RWPE2 (cell line): ENCODE measurements around the gene UBE3A.

Experiments used
- ATAC-seq: fragments of 200-7000 bp; cut with Tn5 transposase; 3 replicates; pipeline ENCODE4 v1.9.1; 2021; ENCODE audit warnings: low read depth
- DNase-seq: peaks from one replicate; pipeline ENCODE4 v3.0.0-alpha.2; 2020; ENCODE audit warnings: low spot score
- H3K27ac ChIP-seq: fragments of 450-650 bp; 2 replicates; pipeline ENCODE4 v1.5.1; 2017; ENCODE audit warnings: mild to moderate bottlenecking; ENCODE audit not compliant: poor library complexity, severe bottlenecking
- H3K27me3 ChIP-seq: fragments of 250-450 bp; sonication (Bioruptor Pico); 2 replicates; pipeline ENCODE4 v1.5.1; 2021; ENCODE audit warnings: mild to moderate bottlenecking, moderate library complexity; ENCODE audit not compliant: insufficient read depth, poor library complexity, severe bottlenecking
- H3K36me3 ChIP-seq: fragments of 250-450 bp; sonication (Bioruptor Pico); 2 replicates; pipeline ENCODE4 v1.5.1; 2020; ENCODE audit warnings: low read depth, mild to moderate bottlenecking, moderate library complexity
- H3K4me1 ChIP-seq: fragments of 250-450 bp; sonication (Bioruptor Pico); 2 replicates; pipeline ENCODE4 v1.5.1; 2021; ENCODE audit warnings: mild to moderate bottlenecking, moderate library complexity; ENCODE audit not compliant: insufficient read depth, poor library complexity, severe bottlenecking
- H3K4me3 ChIP-seq: fragments of 250-450 bp; sonication (Bioruptor Pico); 2 replicates; pipeline ENCODE4 v1.5.1; 2021; ENCODE audit warnings: mild to moderate bottlenecking, moderate library complexity; ENCODE audit not compliant: severe bottlenecking
- H3K9me3 ChIP-seq: fragments of 250-450 bp; sonication (Bioruptor Pico); 2 replicates; pipeline ENCODE4 v1.5.1; 2021; ENCODE audit warnings: mild to moderate bottlenecking, moderate library complexity; ENCODE audit not compliant: severe bottlenecking
- TF ChIP-seq, protein P1 (sequence below): fragments of 450-650 bp; IDR thresholded peaks from one replicate; pipeline ENCODE4 v1.5.1; 2017; ENCODE audit warnings: mild to moderate bottlenecking, moderate library complexity; ENCODE audit not compliant: poor library complexity, severe bottlenecking

Gene UBE3A

DNA sequence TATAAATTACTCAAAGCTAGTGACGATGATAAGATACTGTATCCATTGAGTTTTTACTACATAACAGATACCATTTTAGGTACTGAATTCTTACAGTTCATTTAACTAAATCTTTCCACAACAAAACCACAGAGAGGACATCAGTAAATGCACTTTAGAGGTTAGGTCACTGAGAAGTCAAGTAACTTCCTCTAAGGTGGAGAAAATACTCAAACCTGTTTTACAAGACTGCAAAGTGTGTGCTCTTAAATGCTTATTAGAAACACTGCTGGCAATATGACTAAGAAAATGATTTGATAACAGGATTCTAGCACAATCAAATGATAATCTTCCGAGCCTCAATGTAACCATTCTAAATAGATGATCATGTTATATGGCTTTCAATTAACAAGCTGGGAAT is 99.4 kb downstream of the UBE3A start:
- TF ChIP-seq, protein P1, sequence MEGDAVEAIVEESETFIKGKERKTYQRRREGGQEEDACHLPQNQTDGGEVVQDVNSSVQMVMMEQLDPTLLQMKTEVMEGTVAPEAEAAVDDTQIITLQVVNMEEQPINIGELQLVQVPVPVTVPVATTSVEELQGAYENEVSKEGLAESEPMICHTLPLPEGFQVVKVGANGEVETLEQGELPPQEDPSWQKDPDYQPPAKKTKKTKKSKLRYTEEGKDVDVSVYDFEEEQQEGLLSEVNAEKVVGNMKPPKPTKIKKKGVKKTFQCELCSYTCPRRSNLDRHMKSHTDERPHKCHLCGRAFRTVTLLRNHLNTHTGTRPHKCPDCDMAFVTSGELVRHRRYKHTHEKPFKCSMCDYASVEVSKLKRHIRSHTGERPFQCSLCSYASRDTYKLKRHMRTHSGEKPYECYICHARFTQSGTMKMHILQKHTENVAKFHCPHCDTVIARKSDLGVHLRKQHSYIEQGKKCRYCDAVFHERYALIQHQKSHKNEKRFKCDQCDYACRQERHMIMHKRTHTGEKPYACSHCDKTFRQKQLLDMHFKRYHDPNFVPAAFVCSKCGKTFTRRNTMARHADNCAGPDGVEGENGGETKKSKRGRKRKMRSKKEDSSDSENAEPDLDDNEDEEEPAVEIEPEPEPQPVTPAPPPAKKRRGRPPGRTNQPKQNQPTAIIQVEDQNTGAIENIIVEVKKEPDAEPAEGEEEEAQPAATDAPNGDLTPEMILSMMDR, result no peak
- Histone ChIP-seq H3K27me3 (no peaks in the 10 kb centered on the region), H3K9me3 (no peaks in the 10 kb centered on the region), H3K4me1 (no peaks in the 10 kb centered on the region), H3K36me3 (peaks cover 56% of the 10 kb centered on the region), H3K27ac (no peak overlapping the region), H3K4me3 (no peak overlapping the region)
- ATAC-seq (no peak), DNase-seq (no peak)

DNA sequence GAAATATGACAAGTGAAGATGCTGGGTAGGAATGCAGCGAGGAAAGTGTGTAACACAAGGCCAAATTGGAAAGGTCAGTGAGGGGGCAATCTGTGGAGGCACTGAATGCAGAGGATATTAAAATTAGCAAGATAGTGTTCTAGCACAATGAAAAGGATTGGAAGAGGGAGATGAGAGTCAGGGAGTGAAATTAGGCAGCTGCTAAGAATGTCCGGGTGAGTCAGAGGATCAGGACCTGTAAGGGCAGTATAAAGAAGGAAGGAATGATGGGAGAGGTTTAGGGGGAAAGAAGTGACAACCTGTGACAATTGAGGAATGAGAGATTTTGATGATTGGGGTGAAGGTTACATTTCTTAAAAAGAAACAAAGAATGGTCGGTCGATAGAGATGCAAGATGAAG is 103.5 kb downstream of the UBE3A start:
- H3K4me3 ChIP-seq, result no peak overlapping the region
- H3K27me3 ChIP-seq, result no peaks in the 10 kb centered on the region
- DNase-seq (no peak), ATAC-seq (no peak)
- no peaks in the 10 kb centered on the region for H3K4me1 ChIP-seq
- H3K36me3 ChIP-seq, result peaks cover 39% of the 10 kb centered on the region
- no peak overlapping the region for H3K27ac ChIP-seq
- TF ChIP-seq, protein P1, result no peak
- no peaks in the 10 kb centered on the region for H3K9me3 ChIP-seq

DNA sequence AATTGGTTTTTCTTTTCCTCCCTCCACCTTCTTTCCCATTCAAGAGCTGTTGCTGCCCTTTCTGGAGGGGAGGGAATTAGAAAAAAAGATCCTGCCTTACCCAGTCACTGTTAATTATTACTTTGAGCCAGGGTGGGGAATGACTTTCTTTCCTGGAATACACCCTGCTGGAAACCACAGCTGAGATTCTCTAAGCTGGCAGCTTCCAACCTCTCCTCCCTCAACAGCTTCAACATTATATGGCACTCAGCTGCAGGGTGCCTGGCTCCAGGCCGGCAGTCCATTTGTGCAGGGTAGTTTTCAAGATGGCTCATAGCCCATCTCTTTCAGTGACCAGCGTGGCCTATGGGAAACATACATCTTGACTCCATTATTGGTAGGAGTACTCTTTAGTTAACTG is 105.8 kb downstream of the UBE3A start:
- ATAC-seq, result no peak
- no peak for DNase-seq
- H3K36me3 ChIP-seq, result peaks cover 17% of the 10 kb centered on the region
- H3K4me1 ChIP-seq, result no peaks in the 10 kb centered on the region
- no peak overlapping the region for H3K4me3 ChIP-seq
- TF ChIP-seq, protein P1, result no peak
- H3K9me3 ChIP-seq, result no peaks in the 10 kb centered on the region
- H3K27ac ChIP-seq, result no peak overlapping the region
- no peaks in the 10 kb centered on the region for H3K27me3 ChIP-seq

DNA sequence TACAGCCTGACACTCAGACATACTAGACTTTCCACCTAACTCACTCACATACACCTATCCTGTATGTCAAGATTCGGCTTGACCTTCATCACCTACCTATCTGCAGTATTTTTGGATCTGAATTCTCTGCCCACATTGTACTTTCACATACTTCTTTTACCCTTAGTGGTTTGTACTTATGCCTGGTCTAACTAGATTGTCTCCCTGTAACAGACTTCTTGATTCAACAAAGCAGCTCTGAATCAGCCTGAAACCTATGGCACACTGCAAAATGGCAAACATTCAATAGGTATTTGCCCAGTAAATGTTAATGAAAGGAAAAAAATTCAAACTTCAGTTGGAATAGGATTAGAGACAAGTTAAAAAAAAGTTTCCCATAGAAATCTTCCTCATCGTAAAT is 106.5 kb downstream of the UBE3A start:
- no peak overlapping the region for H3K27ac ChIP-seq
- no peak overlapping the region for H3K4me3 ChIP-seq
- TF ChIP-seq, protein P1, result no peak
- no peaks in the 10 kb centered on the region for H3K9me3 ChIP-seq
- H3K36me3 ChIP-seq, result peaks cover 10% of the 10 kb centered on the region
- no peaks in the 10 kb centered on the region for H3K4me1 ChIP-seq
- DNase-seq, result no peak
- no peak for ATAC-seq
- H3K27me3 ChIP-seq, result no peaks in the 10 kb centered on the region

DNA sequence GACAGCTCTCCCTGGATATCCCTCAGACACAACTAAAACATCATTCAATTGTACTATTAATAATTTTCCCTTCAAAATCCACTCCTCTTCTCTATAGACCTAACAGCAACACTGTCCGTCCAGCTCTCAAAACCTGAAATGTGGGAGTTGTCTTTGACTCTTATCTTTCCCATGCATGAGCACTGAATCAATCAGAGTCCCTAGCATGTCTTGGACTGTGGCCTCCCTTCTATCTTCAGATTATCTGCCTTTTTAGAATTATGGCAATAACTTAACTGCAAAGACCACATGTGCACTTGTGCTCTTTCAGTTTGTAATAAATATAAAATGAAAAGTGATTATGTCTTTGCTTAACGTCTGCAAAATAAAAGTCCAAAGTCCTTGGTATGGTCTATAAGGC is 107.0 kb downstream of the UBE3A start:
- Histone ChIP-seq H3K4me1 (no peaks in the 10 kb centered on the region), H3K9me3 (no peaks in the 10 kb centered on the region), H3K27ac (no peak overlapping the region), H3K4me3 (no peak overlapping the region), H3K36me3 (peaks cover 5% of the 10 kb centered on the region), H3K27me3 (no peaks in the 10 kb centered on the region)
- no peak for DNase-seq
- ATAC-seq, result no peak
- TF ChIP-seq, protein P1, result no peak
